CD4-positive, alpha-beta T cell treated with Interleukin-6 for 4 hours (primary cell): ENCODE results near the gene MAP4.
"Not testable (repeated sequence)": the region's sequence is repeated elsewhere in the genome, so short reads cannot be mapped to it uniquely, and the experiment has no call there.

ENCODE experiments used
- DNase-seq: peaks from one replicate; pipeline ENCODE4 v3.0.0-alpha.2; 2020; ENCODE audit warnings: mixed read lengths

The MAP4 gene

GRCh38 chr3:47891613-47892005 lies 124.6 kb downstream of the MAP4 start:
- no peak for DNase-seq

- DNase-seq = no peak
Measured at GRCh38 chr3:47890828-47891612, 125.2 kb downstream of the MAP4 start.

GRCh38 chr3:47890126-47890827 lies 125.9 kb downstream of the MAP4 start:
- DNase-seq = no peak

- DNase-seq = no peak
Measured at GRCh38 chr3:47888986-47889757, 127.0 kb downstream of the MAP4 start.

- not testable (repeated sequence) for DNase-seq
Measured at GRCh38 chr3:47887991-47888390, 128.2 kb downstream of the MAP4 start.

- DNase-seq = no peak
Measured at GRCh38 chr3:47885168-47885567, 131.0 kb downstream of the MAP4 start.

GRCh38 chr3:47884603-47885002 lies 131.6 kb downstream of the MAP4 start:
- DNase-seq = no peak

- DNase-seq = no peak
Measured at GRCh38 chr3:47882338-47882737, 133.9 kb downstream of the MAP4 start.

- DNase-seq = no peak
Measured at GRCh38 chr3:47877719-47878118, 138.5 kb downstream of the MAP4 start.

- DNase-seq = no peak
Measured at GRCh38 chr3:47877290-47877689, 138.9 kb downstream of the MAP4 start.

GRCh38 chr3:47874913-47875312 lies 141.3 kb downstream of the MAP4 start:
- no peak for DNase-seq

- DNase-seq = no peak
Measured at GRCh38 chr3:47874438-47874837, 141.8 kb downstream of the MAP4 start.

GRCh38 chr3:47872916-47873315 lies 143.3 kb downstream of the MAP4 start:
- no peak for DNase-seq

GRCh38 chr3:47871389-47871788 lies 144.8 kb downstream of the MAP4 start:
- DNase-seq = no peak

GRCh38 chr3:47870702-47871260 lies 145.4 kb downstream of the MAP4 start:
- DNase-seq = no peak

- no peak for DNase-seq
Measured at GRCh38 chr3:47870156-47870555, 146.1 kb downstream of the MAP4 start.

- no peak for DNase-seq
Measured at GRCh38 chr3:47868306-47868705, 147.9 kb downstream of the MAP4 start.

GRCh38 chr3:47867451-47868044 lies 148.7 kb downstream of the MAP4 start:
- DNase-seq = no peak

- no peak for DNase-seq
Measured at GRCh38 chr3:47865192-47865591, 151.0 kb downstream of the MAP4 start.

GRCh38 chr3:47863391-47864128 lies 152.7 kb downstream of the MAP4 start:
- no peak for DNase-seq

GRCh38 chr3:47859956-47860605 lies 156.1 kb downstream of the MAP4 start:
- DNase-seq = no peak

GRCh38 chr3:47857151-47857550 lies 159.1 kb downstream of the MAP4 start:
- DNase-seq = no peak
